GM20000 (cell line): ENCODE measurements around the gene CD109.
"Not testable (repeated sequence)": the region's sequence is repeated elsewhere in the genome, so short reads cannot be mapped to it uniquely, and the experiment has no call there.

Experiments
- DNase-seq: peaks from one replicate; pipeline ENCODE4 v3.0.0; 2012; ENCODE audit warnings: low spot score
- TF ChIP-seq, protein P1 (sequence below): IDR thresholded peaks from 2 replicates; pipeline ENCODE4 v1.5.1; 2012; ENCODE audit warnings: mild to moderate bottlenecking, control low read depth; ENCODE audit errors: extremely low read depth, missing control alignments

The CD109 gene

GRCh38 chr6:73669005-73669404 lies 27.0 kb upstream of the CD109 start:
- DNase-seq, result no peak
- TF ChIP-seq, protein P1, sequence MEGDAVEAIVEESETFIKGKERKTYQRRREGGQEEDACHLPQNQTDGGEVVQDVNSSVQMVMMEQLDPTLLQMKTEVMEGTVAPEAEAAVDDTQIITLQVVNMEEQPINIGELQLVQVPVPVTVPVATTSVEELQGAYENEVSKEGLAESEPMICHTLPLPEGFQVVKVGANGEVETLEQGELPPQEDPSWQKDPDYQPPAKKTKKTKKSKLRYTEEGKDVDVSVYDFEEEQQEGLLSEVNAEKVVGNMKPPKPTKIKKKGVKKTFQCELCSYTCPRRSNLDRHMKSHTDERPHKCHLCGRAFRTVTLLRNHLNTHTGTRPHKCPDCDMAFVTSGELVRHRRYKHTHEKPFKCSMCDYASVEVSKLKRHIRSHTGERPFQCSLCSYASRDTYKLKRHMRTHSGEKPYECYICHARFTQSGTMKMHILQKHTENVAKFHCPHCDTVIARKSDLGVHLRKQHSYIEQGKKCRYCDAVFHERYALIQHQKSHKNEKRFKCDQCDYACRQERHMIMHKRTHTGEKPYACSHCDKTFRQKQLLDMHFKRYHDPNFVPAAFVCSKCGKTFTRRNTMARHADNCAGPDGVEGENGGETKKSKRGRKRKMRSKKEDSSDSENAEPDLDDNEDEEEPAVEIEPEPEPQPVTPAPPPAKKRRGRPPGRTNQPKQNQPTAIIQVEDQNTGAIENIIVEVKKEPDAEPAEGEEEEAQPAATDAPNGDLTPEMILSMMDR, result no peak

- DNase-seq, result no peak
- TF ChIP-seq, protein P1, result no peak
Observed at GRCh38 chr6:73671911-73672685, 23.9 kb upstream of the CD109 start.

DNA sequence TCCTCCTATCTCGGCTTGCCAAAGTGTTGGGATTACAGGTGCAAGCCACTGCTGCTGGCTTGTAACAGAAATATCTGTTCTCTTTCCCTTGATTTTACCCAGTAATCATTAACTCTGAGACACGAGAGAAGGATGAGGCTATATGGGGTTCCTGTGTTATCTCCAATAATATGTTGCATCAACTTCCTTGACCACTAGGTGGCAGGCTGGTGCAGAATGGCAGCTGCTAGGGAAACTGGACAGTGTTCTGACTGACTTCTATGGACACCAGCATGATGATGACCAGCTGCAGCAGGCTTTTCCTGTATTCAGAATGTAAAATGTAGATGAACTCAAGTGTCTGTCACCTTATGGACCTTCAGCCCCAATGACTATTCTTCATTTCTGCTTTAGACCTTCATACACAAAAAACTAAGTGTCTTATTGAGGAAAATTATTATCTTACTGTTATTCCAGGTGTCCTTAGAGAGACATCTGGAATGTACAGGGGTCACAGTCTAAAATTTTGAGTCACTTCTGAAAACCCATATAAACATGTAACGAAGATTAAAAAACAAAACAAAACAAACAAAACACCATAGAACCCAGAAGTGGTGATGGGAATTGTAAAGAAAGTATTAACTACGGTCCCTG lies 20.4 kb upstream of the CD109 start:
- TF ChIP-seq, protein P1, result peak; percentile 64
- DNase-seq, result peak; percentile 74

DNA sequence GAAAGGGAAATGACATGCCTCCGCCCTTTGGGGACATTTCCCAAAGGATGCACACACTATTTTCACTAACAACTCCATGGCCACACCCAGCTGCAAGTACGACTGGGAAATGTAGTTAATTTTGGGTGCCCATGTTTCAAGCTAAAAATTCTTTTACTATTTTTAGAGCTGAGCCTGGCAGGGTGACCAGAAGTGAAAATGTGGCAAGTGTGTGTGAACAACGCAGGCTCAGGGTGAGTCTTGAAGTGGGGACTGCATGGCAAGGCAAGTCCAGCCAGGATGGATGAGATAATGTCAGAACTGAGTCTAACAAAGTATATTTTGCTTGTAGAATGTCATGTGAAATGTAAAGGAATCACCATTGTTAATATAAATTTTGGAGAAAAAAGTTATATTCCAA lies 17.0 kb upstream of the CD109 start:
- DNase-seq, result no peak

GRCh38 chr6:73679846-73680245 lies 16.2 kb upstream of the CD109 start:
- not testable (repeated sequence) for DNase-seq

More for the DNA sequence above, 17.0 kb upstream of the CD109 start:
- TF ChIP-seq, protein P1, result no peak

GRCh38 chr6:73680289-73680918 lies 15.6 kb upstream of the CD109 start:
- no peak for DNase-seq
- TF ChIP-seq, protein P1, result no peak

- not testable (repeated sequence) for DNase-seq
Observed at GRCh38 chr6:73683574-73683973, 12.4 kb upstream of the CD109 start.

DNA sequence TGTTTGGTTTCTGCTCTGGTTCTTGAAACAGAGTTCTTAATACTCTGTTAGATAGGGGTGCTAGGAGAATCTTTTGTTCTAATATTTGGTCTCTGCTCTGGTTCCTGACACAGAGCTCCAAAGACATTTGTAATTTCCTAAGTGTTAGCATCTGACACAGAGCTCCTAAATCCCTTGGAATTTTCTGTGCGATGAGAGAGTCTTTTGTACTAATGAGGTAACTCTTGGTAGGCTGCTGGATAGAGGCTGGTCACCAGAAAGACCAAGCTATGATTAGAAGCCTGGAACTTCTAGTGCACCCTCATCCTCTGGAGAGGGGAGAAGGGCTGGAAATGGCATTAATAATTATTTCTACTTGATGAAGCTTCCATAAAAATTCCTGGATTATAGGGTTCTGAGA lies 7.7 kb upstream of the CD109 start:
- TF ChIP-seq, protein P1, result no peak
- no peak for DNase-seq
